GM18909 (cell line): ENCODE data around the gene COTL1.

Source experiments
- ATAC-seq: cut with Tn5 transposase; IDR thresholded peaks from one replicate; pipeline ENCODE4 v1.9.1; 2021; ENCODE audit warnings: mild to moderate bottlenecking; ENCODE audit not compliant: unreplicated experiment, poor library complexity

COTL1 gene, protein sequence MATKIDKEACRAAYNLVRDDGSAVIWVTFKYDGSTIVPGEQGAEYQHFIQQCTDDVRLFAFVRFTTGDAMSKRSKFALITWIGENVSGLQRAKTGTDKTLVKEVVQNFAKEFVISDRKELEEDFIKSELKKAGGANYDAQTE

DNA sequence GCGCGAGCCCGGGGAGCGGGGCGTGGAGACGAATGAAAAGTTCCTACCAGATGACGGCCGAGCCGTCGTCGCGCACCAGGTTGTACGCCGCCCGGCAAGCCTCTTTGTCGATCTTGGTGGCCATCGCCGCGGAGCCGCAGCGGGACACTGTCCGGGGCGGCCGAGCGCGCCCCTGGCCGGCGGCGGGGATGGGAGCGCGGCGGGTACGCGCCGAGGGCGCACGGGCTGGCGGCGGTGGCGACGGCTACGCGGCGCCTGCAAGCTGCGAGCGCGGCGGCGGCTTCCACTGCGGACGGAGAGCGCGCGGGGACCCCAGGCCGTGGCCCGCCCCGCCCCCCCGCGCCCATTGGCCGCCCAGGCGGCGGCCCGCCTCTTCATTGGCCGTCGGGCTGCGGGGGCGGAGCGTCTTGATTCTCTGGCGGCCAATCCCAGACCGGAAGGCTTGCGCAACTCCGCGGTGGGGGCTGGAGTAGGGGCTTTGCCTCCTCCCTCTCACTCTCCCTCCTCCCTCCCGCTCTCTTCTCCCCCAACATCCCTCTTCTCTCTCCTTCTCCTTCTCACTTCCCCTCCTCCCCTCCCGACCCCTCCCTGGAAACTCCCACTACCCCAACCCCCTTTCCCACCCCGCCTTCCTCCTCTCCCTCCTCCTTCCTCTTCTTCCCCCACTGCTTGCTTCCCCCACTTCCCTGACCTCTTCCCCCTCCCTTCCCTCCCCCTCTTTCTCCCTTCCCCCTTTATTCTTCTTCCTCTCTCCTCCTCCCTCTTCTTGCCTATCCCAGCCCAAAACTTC, at the start of gene COTL1:
Gene COTL1 (minus strand): TSS at position 288 of the 790 bp plus-strand sequence. CDS start 164 bp downstream, at position 124.
- peak; percentile 84 for ATAC-seq

- no peak for ATAC-seq
Observed at GRCh38 chr16:84665843-84666242, 48.0 kb upstream of the COTL1 start.

DNA sequence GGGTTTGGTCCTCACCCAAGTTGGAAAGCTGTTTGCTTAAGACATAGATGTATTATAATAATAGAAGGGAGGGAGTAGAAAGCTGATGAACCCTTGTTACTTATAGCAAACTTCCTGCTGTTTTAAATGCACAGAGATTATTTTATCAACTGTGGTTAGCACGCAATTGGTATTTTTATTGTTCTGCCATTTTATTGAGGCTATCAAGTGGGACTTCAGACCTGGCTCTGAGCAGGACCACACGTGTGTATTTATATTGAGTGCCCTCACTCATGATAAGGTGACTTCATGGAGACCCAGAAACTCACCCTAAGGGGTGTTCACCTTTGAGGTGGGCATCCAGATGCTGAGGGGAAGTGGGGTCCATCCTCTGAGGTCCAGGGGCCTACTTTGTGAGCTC, 47.5 kb upstream of the COTL1 start:
- ATAC-seq: no peak

GRCh38 chr16:84663433-84664101, 45.7 kb upstream of the COTL1 start:
- peak; percentile 86 for ATAC-seq

DNA sequence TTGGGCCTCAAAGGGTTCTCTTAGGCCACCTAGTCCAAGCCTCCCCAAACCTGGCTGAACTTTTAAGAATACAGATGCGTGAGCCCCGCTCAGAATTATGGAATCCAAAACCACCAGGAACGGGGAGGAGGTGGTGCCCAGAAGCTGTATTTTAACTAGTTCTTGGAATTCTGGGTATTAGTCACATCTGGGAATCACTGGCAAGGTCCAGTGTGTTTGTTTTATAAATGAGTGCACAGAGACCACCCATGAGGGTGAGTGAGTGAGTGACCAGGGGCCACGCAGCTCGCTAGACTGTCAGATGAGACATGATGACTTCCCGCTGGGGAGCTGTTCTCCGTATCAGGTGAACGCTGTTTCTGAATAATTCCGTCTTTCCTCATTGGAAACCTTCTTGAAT, 44.6 kb upstream of the COTL1 start:
- no peak for ATAC-seq

DNA sequence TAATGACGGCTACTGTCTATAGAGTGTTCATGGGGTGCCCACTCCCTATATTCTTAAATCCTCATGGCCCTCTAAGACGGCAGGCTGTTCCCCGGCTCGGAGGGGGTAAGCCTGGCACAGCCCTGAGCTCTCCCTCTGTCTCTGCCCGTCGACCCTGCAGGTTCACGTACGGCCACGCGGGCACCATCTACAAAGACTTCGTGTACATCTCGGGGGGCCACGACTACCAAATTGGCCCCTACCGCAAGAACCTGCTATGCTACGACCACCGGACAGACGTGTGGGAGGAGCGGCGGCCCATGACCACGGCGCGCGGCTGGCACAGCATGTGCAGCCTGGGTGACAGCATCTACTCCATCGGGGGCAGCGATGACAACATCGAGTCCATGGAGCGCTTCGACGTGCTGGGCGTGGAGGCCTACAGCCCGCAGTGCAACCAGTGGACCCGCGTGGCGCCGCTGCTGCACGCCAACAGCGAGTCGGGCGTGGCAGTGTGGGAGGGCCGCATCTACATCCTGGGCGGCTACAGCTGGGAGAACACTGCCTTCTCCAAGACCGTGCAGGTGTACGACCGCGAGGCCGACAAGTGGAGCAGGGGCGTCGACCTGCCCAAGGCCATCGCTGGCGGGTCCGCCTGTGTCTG, 43.7 kb upstream of the COTL1 start:
- no peak for ATAC-seq

DNA sequence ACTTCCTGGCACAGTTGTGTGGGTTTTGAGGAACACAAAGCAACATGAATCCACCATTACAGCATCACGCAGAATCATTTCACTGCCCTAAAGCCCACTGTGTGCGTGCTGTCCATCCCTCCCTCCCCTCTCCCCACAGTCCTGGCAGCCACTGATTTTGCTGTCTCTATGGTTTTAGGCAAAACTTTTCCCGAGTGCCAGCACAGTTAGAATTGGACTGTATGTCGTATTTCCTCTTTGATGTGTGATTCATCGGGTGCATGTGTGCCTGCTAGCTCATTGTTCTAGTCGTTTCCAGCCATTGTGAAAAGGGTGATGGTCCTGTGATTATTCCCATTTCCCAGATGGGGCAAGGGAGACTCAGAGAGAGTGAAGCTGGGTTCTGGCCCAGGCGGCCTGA, 43.1 kb upstream of the COTL1 start:
- no peak for ATAC-seq

- ATAC-seq: no peak
Observed at GRCh38 chr16:84659656-84660300, 41.9 kb upstream of the COTL1 start.

GRCh38 chr16:84658690-84659089, 40.8 kb upstream of the COTL1 start:
- ATAC-seq: no peak

DNA sequence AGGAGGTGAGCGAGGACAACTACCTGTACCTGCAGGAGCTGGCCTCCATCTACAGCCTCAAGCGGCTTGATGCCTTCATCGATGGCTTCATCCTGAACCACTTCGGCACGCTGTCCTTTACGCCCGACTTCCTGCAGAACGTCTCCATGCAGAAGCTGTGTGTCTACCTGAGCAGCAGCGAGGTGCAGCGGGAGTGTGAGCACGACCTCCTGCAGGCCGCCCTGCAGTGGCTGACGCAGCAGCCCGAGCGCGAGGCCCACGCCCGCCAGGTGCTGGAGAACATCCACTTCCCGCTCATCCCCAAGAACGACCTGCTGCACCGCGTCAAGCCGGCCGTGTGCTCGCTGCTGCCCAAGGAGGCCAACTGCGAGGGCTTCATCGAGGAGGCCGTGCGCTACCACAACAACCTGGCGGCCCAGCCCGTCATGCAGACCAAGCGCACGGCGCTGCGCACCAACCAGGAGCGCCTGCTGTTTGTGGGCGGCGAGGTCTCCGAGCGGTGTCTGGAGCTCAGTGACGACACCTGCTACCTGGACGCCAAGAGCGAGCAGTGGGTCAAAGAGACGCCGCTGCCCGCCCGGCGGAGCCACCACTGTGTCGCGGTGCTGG, 39.5 kb upstream of the COTL1 start:
- ATAC-seq: no peak

- ATAC-seq: no peak
Observed at GRCh38 chr16:84656649-84657048, 38.8 kb upstream of the COTL1 start.

DNA sequence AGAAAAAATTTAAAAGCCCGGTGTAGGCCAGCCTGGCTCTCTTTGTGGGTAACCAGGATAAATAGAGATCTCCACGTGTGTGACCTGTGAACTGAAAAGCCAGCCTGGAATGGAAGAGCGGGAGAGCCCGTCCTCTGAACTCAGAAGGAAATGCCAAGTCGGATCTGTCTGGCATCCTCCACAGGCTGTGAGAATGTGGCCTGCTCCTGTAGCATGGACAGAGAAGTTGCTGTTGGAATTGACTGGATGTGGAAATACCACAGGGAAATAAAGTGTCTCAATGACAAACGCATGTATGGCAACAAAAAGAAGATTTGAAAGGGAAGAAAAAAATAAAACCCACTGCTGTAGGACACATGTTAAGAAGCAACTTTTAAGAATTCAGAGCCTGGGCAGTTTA, 37.1 kb upstream of the COTL1 start:
- no peak for ATAC-seq

GRCh38 chr16:84654238-84654637, 36.4 kb upstream of the COTL1 start:
- no peak for ATAC-seq

- no peak for ATAC-seq
Observed at GRCh38 chr16:84652566-84652965, 34.7 kb upstream of the COTL1 start.

DNA sequence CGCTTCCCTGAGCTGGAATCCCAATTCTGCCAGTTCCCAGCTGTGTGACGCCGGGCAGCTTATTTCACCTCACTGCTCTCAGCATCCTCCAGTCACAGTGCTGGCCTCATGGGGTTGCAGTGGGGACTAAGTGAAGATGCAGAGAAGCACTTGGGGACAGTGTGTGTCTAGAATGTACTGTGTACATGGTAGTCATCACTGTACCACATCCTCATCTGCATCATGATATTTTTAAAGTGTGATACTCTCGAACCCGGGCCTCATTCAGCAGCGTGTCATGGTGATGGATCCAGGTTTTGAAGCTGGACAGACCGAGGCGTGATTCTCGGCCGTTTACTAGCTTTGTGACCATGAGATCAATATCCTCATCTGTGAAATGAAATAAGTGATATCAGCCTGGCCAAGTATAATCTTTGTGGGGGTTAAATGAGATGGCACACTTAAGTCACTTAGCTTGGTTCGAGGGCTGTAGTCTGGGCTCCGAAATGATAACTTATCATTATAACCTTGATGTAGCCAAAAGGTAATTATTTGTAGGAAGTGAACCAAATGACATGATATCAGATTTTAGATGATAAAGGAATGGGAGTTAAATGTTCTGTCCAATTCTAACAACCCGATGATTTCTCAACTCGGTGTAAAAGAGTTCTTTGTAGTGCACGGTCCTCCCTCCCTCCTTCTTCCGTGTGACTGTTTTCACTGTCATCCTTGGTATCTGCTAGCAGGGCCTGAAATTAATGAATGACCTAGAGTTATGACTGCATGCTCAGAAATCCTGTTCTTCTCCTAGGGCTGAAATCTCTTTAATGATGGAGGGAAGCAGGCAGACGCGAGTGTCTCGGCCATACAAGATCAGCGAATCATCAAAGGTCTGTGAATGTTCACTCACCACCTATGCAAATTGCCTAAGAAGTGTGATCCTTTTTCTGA, 32.4 kb upstream of the COTL1 start:
- no peak for ATAC-seq

GRCh38 chr16:84649511-84649861, 31.6 kb upstream of the COTL1 start:
- ATAC-seq: no peak

- peak; percentile 58 for ATAC-seq
Observed at GRCh38 chr16:84648595-84649510, 31.0 kb upstream of the COTL1 start.
